Fibroblast of villous mesenchyme (primary cell): ENCODE data around the gene EXTL1. TPM values are rescaled to one million over a fixed set of nuclear protein-coding genes. Genes with fewer than 3 reads are reported as not detected.

Experiments
- DNase-seq: peaks from one replicate; pipeline ENCODE4 v3.0.0-alpha.2; 2010; ENCODE audit warnings: low read depth
- H3K4me3 ChIP-seq: 2 replicates; pipeline ENCODE4 v1.5.1; 2011; ENCODE audit warnings: low read depth, mild to moderate bottlenecking, low read length
- CTCF ChIP-seq: IDR thresholded peaks from 2 replicates; pipeline ENCODE4 v1.5.1; 2012; ENCODE audit warnings: low read depth, mild to moderate bottlenecking, low read length; ENCODE audit not compliant: insufficient read depth
- total RNA-seq: library from RNA; depleted of rRNA; stranded (reverse); fragments of >200 nt; gene quantifications from 2 replicates; pipeline ENCODE4 v1.2.3, GENCODE V29; 2012

The EXTL1 gene
- total RNA-seq, 1 donor = 6.0 TPM

- TF ChIP-seq CTCF = no peak
- no peak for DNase-seq
- no peak overlapping the region for H3K4me3 ChIP-seq
Observed at GRCh38 chr1:26046246-26047095, 24.9 kb downstream of the EXTL1 start.

GRCh38 chr1:26047278-26047874 is 25.8 kb downstream of the EXTL1 start:
- TF ChIP-seq CTCF = no peak
- no peak for DNase-seq
- H3K4me3 ChIP-seq = no peak overlapping the region

- H3K4me3 ChIP-seq = no peak overlapping the region
- TF ChIP-seq CTCF = no peak
- DNase-seq = no peak
Observed at GRCh38 chr1:26049531-26050247, 28.1 kb downstream of the EXTL1 start.

- TF ChIP-seq CTCF = no peak
- DNase-seq = no peak
- no peak overlapping the region for H3K4me3 ChIP-seq
Observed at GRCh38 chr1:26050248-26050640, 28.7 kb downstream of the EXTL1 start.

- TF ChIP-seq CTCF = no peak
- no peak overlapping the region for H3K4me3 ChIP-seq
- DNase-seq = no peak
Observed at GRCh38 chr1:26053718-26054560, 32.4 kb downstream of the EXTL1 start.

GRCh38 chr1:26055041-26055440 is 33.5 kb downstream of the EXTL1 start:
- H3K4me3 ChIP-seq = no peak overlapping the region
- no peak for TF ChIP-seq CTCF
- no peak for DNase-seq
